Measurements from ENCODE around the gene CAMSAP3.

The CAMSAP3 gene

GRCh38 chr19:7607212-7607873, 11.7 kb downstream of the CAMSAP3 start:
- FAIRE-seq (no peak), DNase-seq (ENCODE audit: insufficient read length, low spot score) (no peak)
- no peak for TF ChIP-seq CTCF (IDR thresholded peaks at IDR 0.05; ENCODE audit: insufficient read depth, missing control alignments)

GRCh38 chr19:7607874-7608560, 12.4 kb downstream of the CAMSAP3 start:
- DNase-seq (ENCODE audit: insufficient read length, low spot score) (no peak), FAIRE-seq (no peak)
- TF ChIP-seq CTCF (IDR thresholded peaks at IDR 0.05; ENCODE audit: insufficient read depth, missing control alignments) = no peak

- DNase-seq (ENCODE audit: insufficient read length, low spot score) (no peak), FAIRE-seq (no peak)
- no peak for TF ChIP-seq CTCF (IDR thresholded peaks at IDR 0.05; ENCODE audit: insufficient read depth, missing control alignments)
Measured at GRCh38 chr19:7610491-7611240, 15.0 kb downstream of the CAMSAP3 start.

DNA sequence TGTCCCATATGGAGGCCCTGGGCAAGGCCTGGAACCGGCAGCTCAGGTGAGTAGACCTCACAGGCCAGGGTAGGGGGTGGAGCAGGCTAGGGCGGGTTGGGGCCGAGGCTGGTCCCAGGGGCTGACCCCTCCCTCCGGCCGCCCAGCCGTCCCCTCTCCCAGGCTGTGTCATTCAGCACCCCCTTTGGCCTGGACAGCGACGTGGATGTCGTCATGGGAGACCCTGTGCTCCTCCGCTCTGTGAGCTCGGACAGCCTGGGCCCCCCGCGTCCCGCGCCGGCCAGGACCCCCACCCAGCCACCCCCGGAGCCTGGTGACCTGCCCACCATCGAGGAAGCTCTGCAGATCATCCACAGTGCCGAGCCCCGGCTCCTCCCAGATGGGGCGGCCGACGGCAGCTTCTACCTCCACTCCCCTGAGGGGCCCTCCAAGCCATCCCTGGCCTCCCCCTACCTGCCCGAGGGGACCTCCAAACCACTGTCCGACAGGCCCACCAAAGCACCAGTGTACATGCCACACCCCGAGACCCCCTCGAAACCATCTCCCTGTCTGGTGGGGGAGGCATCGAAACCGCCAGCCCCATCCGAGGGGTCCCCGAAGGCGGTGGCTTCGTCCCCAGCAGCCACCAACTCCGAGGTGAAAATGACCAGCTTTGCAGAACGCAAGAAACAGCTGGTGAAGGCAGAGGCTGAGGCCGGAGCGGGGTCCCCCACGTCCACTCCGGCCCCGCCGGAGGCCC, 16.0 kb downstream of the CAMSAP3 start:
- DNase-seq (ENCODE audit: insufficient read length, low spot score) (no peak), FAIRE-seq (no peak)
- TF ChIP-seq CTCF (IDR thresholded peaks at IDR 0.05; ENCODE audit: insufficient read depth, missing control alignments) = no peak

DNA sequence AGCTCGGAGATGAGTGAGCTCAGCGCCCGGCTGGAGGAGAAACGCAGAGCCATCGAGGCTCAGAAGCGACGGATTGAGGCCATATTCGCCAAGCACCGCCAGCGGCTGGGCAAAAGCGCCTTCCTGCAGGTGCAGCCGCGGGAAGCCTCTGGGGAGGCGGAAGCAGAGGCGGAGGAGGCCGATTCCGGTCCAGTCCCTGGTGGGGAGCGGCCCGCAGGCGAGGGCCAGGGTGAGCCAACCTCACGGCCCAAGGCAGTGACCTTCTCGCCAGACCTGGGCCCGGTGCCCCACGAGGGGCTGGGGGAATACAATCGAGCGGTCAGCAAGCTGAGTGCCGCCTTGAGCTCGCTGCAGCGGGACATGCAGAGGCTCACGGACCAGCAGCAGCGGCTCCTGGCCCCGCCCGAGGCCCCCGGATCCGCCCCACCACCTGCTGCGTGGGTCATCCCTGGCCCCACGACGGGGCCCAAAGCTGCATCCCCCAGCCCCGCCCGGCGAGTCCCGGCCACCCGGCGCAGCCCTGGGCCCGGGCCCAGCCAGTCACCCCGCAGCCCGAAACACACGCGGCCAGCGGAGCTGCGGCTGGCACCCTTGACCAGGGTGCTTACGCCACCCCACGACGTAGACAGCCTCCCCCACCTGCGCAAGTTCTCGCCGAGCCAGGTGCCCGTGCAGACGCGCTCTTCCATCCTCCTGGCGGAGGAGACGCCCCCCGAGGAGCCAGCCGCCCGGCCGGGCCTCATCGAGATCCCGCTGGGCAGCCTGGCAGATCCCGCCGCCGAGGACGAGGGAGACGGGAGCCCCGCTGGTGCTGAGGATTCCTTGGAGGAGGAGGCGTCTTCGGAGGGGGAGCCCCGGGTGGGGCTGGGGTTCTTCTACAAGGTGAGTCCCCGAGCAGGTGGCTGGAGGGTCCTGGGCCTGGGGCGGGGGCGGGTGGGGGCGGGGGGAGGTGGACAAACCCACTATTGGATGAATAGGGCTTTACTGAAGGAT, 16.9 kb downstream of the CAMSAP3 start:
- TF ChIP-seq CTCF (IDR thresholded peaks at IDR 0.05; ENCODE audit: insufficient read depth, missing control alignments) = no peak
- DNase-seq (ENCODE audit: insufficient read length, low spot score) (no peak), FAIRE-seq (no peak)

All from D721Med (cell line).